CD4-positive, CD25-positive, alpha-beta regulatory T cell (primary cell): Measurements from ENCODE around the gene SCTR. TPM values are rescaled to one million over a fixed set of nuclear protein-coding genes. Genes with fewer than 3 reads are reported as not detected.

Experiments used
- ATAC-seq, 2 donors: fragments of 150-1000 bp; cut with Tn5 transposase; one replicate each; pipeline ENCODE4 v1.10.0; 2021; ENCODE audit warnings: low read depth in 2 of 2, moderate number of reproducible peaks in 2 of 2, moderate library complexity in 1 of 2
- DNase-seq, 3 donors: peaks; one replicate each; pipeline versions ENCODE4 v3.0.0 to v3.0.0-alpha.2; 2012 to 2022; ENCODE audit warnings: mixed read lengths in 1 of 3
- H3K27ac ChIP-seq: one replicate; pipeline ENCODE4 v1.7.0; 2013; ENCODE audit warnings: mild to moderate bottlenecking, low read length; ENCODE audit not compliant: insufficient read depth, poor library complexity, severe bottlenecking
- H3K27me3 ChIP-seq: one replicate; pipeline ENCODE4 v1.7.0; 2013; ENCODE audit warnings: low read length; ENCODE audit not compliant: control insufficient read depth, insufficient read depth
- H3K36me3 ChIP-seq: one replicate; pipeline ENCODE4 v1.7.0; 2013; ENCODE audit warnings: mild to moderate bottlenecking, low read length, moderate library complexity; ENCODE audit not compliant: control insufficient read depth, insufficient read depth
- H3K4me1 ChIP-seq: 2 replicates; pipeline ENCODE4 v1.7.0; 2013; ENCODE audit warnings: mild to moderate bottlenecking, low read length; ENCODE audit not compliant: insufficient read depth, control insufficient read depth, poor library complexity, severe bottlenecking
- H3K4me3 ChIP-seq: one replicate; pipeline ENCODE4 v1.7.0; 2013; ENCODE audit warnings: low read depth, mild to moderate bottlenecking, low read length, moderate library complexity
- H3K9me3 ChIP-seq, 2 experiments: 1 replicate in 1 of 2; 2 replicates in 1 of 2; pipeline ENCODE4 v1.7.0; 2013; ENCODE audit warnings: low read length in 2 of 2, mild to moderate bottlenecking in 1 of 2, moderate library complexity in 1 of 2; ENCODE audit not compliant: control insufficient read depth in 2 of 2
- H3K27ac Mint-ChIP-seq, 3 donors: one replicate each; pipeline ENCODE4 v1.8.0; 2020 to 2022; ENCODE audit warnings: mild to moderate bottlenecking in 3 of 3, mixed read lengths in 3 of 3, moderate library complexity in 2 of 3
- H3K27me3 Mint-ChIP-seq: one replicate; pipeline ENCODE4 v1.8.0; 2022; ENCODE audit warnings: mild to moderate bottlenecking, mixed read lengths
- H3K36me3 Mint-ChIP-seq: one replicate; pipeline ENCODE4 v1.8.0; 2020; ENCODE audit warnings: mixed read lengths
- H3K4me1 Mint-ChIP-seq, 4 donors: one replicate each; pipeline ENCODE4 v1.8.0; 2020 to 2022; ENCODE audit warnings: mixed read lengths in 4 of 4, mild to moderate bottlenecking in 1 of 4
- H3K4me3 Mint-ChIP-seq, 4 donors: one replicate each; pipeline ENCODE4 v1.8.0; 2020 to 2022; ENCODE audit warnings: mild to moderate bottlenecking in 4 of 4, mixed read lengths in 4 of 4, moderate library complexity in 3 of 4
- H3K9me3 Mint-ChIP-seq, 7 donors: one replicate each; pipeline ENCODE4 v1.8.0; 2020 to 2022; ENCODE audit warnings: mixed read lengths in 7 of 7, mild to moderate bottlenecking in 3 of 7, moderate library complexity in 2 of 7
- polyA plus RNA-seq, 4 donors: library from polyadenylated mRNA; unstranded; fragments of 300-500 nt; fragmentation: Illumina TruSeq; gene quantifications; one replicate each; pipeline ENCODE4 v1.2.3, GENCODE V29; 2021
- total RNA-seq: library from RNA; stranded (reverse); gene quantifications from one replicate; pipeline ENCODE4 v1.2.3, GENCODE V29; 2022

The SCTR gene
- total and polyA plus RNA-seq, 5 donors from 2014 or later, result not detected

DNA sequence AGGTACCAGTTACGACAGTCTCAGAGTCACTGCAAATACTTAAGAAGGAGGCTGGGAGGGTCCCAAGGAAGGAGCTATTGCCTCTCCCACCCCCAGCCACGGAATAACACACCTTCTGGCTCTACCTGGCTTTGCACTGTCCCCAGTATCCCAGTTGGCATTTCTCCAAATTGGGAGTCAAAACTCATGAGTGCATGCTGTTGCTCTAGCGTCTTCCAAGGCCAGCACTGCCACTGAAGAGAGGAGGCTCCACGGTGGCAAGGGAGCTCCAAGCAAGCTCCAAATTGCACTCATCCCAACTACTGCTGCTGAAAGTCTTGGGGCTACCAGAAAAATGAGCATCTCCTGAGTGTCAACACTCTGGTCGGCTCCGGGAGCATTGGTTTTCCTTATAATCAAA is 1.6 kb downstream of the SCTR start:
- peaks cover 13% of the 10 kb centered on the region for H3K27me3 ChIP-seq
- Mint-ChIP-seq H3K4me3 (no peak overlapping the region), H3K36me3 (no peaks in the 10 kb centered on the region), H3K9me3 (peaks cover 0 to 7% (median 0%) of the 10 kb centered on the region in 7 donors), H3K27me3 (peaks cover 36% of the 10 kb centered on the region), H3K4me1 (no peaks in the 10 kb centered on the region), H3K27ac (no peak overlapping the region)
- no peaks in the 10 kb centered on the region for H3K4me1 ChIP-seq
- H3K27ac ChIP-seq, result no peak overlapping the region
- no peak for ATAC-seq
- H3K9me3 ChIP-seq, result no peaks in the 10 kb centered on the region
- no peak overlapping the region for H3K4me3 ChIP-seq
- DNase-seq, result no peak
- no peaks in the 10 kb centered on the region for H3K36me3 ChIP-seq

DNA sequence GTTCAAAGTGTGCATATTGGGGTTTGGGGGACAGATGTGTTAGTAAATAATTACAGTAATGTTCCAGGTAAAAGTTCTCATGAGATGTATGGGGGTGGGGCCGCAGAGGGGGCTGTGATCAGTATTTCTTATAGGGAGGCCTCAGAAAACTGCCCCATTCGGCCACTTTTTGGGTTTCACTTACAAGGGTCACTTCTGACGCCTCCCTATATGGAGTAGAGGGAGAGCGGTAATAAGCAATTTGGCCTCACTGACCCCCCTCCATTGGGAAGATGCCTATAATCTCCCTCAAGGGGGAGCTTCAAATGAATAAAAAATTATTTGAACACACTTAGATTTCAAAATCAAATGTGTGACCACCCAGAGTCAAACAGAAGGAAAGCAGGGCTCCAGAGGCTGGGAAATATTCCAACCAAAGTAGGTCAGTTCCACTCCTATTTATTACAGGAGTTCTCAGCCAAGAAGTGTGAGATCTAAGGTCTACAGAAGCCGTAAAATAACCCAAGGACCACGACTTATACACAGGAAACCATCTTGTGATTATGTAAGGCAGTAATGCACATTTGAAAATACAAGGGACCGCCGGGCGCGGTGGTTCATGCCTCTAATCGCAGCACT is 2.7 kb downstream of the SCTR start:
- DNase-seq (no peak), ATAC-seq (no peak)
- H3K36me3 ChIP-seq, result no peaks in the 10 kb centered on the region
- no peak overlapping the region for H3K27ac Mint-ChIP-seq
- H3K4me1 ChIP-seq, result no peaks in the 10 kb centered on the region
- H3K27me3 Mint-ChIP-seq, result peaks cover 40% of the 10 kb centered on the region
- H3K4me3 Mint-ChIP-seq, result peak overlapping the region in 1 of 4 donors; percentile 61
- H3K9me3 Mint-ChIP-seq, result peaks cover 0 to 7% (median 0%) of the 10 kb centered on the region in 7 donors
- H3K4me1 Mint-ChIP-seq, result no peaks in the 10 kb centered on the region
- no peaks in the 10 kb centered on the region for H3K9me3 ChIP-seq
- no peak overlapping the region for H3K4me3 ChIP-seq
- H3K36me3 Mint-ChIP-seq, result no peaks in the 10 kb centered on the region
- H3K27me3 ChIP-seq, result peaks cover 10% of the 10 kb centered on the region
- H3K27ac ChIP-seq, result no peak overlapping the region

DNA sequence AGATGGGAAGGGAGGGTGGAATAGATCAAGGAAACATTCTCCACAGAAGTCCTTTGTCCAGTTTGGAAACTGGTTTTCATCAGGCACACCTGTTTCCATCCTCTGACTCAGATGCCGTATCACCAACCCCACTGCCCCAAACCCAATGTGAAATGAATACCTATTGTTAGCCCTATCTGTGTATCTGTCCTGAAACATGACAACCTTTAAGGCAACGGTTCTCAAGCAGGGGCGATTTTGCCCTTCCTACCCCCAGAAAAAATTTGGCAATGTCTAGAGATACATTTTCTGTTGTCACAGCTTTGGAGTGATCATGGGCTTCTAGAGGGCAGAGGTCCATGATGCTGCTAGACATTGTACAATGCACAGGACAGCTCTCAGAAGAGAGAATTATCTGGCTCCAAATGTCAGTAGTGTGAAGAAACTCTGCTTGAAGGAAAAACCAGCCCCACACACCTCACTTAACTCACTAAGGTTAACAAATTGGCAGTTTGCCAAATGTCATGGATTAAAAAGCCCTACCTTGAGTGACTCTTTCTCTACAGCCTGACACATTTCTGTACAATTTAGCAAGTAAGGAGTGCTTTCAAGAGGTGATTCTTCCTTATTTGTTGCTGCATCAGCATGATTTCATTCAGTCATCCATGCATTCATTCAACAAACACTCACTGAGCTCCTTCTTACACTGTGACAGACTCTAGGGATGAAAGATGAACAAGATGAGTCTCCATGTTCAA is 3.4 kb downstream of the SCTR start:
- H3K27me3 Mint-ChIP-seq, result peaks cover 46% of the 10 kb centered on the region
- H3K27ac Mint-ChIP-seq, result no peak overlapping the region
- no peaks in the 10 kb centered on the region for H3K4me1 Mint-ChIP-seq
- DNase-seq (no peak), ATAC-seq (no peak)
- peak overlapping the region in 1 of 4 donors; percentile 61 for H3K4me3 Mint-ChIP-seq
- Histone ChIP-seq H3K9me3 (no peaks in the 10 kb centered on the region), H3K27ac (no peak overlapping the region), H3K4me3 (no peak overlapping the region), H3K4me1 (no peaks in the 10 kb centered on the region), H3K36me3 (no peaks in the 10 kb centered on the region), H3K27me3 (peaks cover 10% of the 10 kb centered on the region)
- H3K9me3 Mint-ChIP-seq, result peaks cover 0 to 7% (median 0%) of the 10 kb centered on the region in 7 donors
- H3K36me3 Mint-ChIP-seq, result no peaks in the 10 kb centered on the region

DNA sequence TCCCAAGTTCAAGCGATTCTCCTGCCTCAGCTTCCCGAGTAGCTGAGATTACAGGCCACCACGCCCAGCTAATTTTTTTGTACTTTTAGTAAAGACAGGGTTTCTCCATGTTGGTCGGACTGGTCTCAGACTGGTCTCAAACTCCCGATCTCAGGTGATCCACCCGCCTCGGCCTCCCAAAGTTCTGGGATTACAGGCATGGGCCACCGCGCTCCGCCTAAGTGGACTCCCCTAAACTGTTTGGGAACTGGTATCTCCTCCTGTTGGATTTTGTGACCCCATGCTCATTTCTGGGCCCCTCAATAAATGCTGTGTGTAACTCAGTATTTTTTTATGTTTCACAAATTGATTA is 5.2 kb downstream of the SCTR start:
- Mint-ChIP-seq H3K4me1 (no peaks in the 10 kb centered on the region), H3K27me3 (peaks cover 37% of the 10 kb centered on the region)

DNA sequence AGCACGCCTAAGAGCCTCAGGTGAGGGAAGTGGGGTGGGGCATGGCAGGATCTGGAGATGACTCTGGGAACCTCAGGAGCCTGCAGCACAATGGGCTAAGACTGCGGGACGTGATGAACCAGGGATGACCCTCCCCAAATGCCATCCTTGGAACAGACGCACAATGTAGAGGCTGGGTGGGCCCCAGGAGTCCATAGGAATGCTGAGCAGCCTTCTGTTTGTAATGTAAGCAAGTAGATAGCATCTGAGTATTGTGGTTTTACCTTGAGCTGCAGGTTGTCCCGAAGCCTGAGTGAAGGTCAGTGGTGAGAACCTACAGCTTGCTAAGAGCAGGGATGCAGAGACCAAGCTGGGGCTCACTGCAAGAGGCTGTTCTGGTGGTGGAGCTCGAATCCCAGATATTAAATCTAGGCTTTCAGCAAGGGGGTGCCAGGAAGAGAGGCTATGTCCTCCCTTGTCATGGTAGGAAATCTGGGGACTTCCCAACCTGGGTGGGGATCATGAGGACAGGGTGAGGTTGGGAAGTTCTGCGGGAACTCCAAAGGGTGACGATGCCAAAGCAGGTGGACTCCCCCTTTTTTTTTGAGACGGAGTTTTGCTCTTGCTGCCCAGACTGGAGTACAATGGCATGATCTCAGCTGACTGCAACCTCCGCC is 5.8 kb downstream of the SCTR start:
- Histone ChIP-seq H3K27me3 (no peaks in the 10 kb centered on the region), H3K9me3 (no peaks in the 10 kb centered on the region), H3K4me3 (no peak overlapping the region), H3K27ac (no peak overlapping the region), H3K4me1 (no peaks in the 10 kb centered on the region), H3K36me3 (no peaks in the 10 kb centered on the region)
- H3K27ac Mint-ChIP-seq, result no peak overlapping the region
- H3K9me3 Mint-ChIP-seq, result peaks cover 0 to 4% (median 0%) of the 10 kb centered on the region in 7 donors
- H3K27me3 Mint-ChIP-seq, result peaks cover 33% of the 10 kb centered on the region
- ATAC-seq (no peak), DNase-seq (no peak)
- H3K4me3 Mint-ChIP-seq, result no peak overlapping the region
- no peaks in the 10 kb centered on the region for H3K36me3 Mint-ChIP-seq
- no peaks in the 10 kb centered on the region for H3K4me1 Mint-ChIP-seq

More for the DNA sequence above, 5.2 kb downstream of the SCTR start:
- Mint-ChIP-seq H3K4me3 (no peak overlapping the region), H3K27ac (no peak overlapping the region), H3K36me3 (no peaks in the 10 kb centered on the region), H3K9me3 (peaks cover 0 to 4% (median 0%) of the 10 kb centered on the region in 7 donors)
- no peaks in the 10 kb centered on the region for H3K4me1 ChIP-seq
- H3K36me3 ChIP-seq, result no peaks in the 10 kb centered on the region
- DNase-seq (no peak), ATAC-seq (no peak)
- H3K27me3 ChIP-seq, result no peaks in the 10 kb centered on the region
- no peaks in the 10 kb centered on the region for H3K9me3 ChIP-seq
- H3K4me3 ChIP-seq, result no peak overlapping the region
- H3K27ac ChIP-seq, result no peak overlapping the region

DNA sequence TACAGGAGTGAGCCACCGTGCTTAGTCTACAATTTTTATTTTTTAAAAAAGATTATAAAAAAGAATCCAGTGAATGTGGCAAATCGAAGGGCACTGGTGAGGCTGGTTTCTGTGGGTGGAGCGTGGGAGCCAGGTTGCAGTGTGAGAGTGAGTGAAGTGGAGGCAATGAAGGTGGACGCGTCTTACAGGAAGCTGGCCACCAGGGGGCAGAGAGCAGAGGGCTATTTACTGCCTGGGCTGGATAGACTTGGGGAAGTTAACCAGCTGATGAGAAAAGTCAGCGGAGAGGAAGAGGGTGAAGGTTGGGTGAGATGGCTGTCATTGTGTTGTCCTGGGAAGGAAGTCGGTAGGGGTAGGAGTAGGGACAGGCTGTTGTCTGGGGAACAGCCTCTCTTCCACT is 6.8 kb downstream of the SCTR start:
- Mint-ChIP-seq H3K9me3 (peaks cover 0 to 4% (median 0%) of the 10 kb centered on the region in 7 donors), H3K4me1 (no peaks in the 10 kb centered on the region), H3K27ac (no peak overlapping the region), H3K36me3 (no peaks in the 10 kb centered on the region), H3K4me3 (no peak overlapping the region), H3K27me3 (peaks cover 27% of the 10 kb centered on the region)
- Histone ChIP-seq H3K9me3 (no peaks in the 10 kb centered on the region), H3K36me3 (no peaks in the 10 kb centered on the region), H3K4me3 (no peak overlapping the region), H3K4me1 (no peaks in the 10 kb centered on the region), H3K27me3 (no peaks in the 10 kb centered on the region), H3K27ac (no peak overlapping the region)
- ATAC-seq (no peak), DNase-seq (peak in 2 of 3 donors; percentile 6 to 51)

DNA sequence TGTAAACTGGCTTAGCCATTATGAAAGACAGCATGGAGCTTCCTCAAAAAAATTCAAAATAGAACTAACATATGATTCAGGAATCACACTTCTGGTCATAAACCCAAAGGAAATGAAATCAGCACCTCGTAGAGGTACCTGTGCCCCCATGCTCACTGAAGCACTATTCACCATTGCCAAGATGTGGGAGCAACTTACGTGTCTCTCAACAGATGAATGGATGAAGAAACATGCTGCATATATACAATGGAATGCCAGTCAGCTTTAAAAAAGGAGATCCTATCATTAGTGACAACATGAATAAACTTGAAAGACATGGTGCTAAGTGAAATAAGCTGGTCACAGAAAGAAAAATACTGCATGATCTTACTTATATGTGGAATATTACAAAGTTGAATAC is 8.2 kb downstream of the SCTR start:
- H3K27me3 Mint-ChIP-seq, result peaks cover 26% of the 10 kb centered on the region
- Histone ChIP-seq H3K27me3 (no peaks in the 10 kb centered on the region), H3K36me3 (no peaks in the 10 kb centered on the region), H3K9me3 (no peaks in the 10 kb centered on the region), H3K4me1 (no peaks in the 10 kb centered on the region), H3K27ac (no peak overlapping the region), H3K4me3 (no peak overlapping the region)
- DNase-seq, result no peak
- no peak for ATAC-seq
- H3K36me3 Mint-ChIP-seq, result no peaks in the 10 kb centered on the region
- peaks cover 0 to 8% (median 0%) of the 10 kb centered on the region in 7 donors for H3K9me3 Mint-ChIP-seq
- H3K4me1 Mint-ChIP-seq, result no peaks in the 10 kb centered on the region
- no peak overlapping the region for H3K27ac Mint-ChIP-seq
- no peak overlapping the region for H3K4me3 Mint-ChIP-seq
